WERI-Rb-1 (cell line): ENCODE results near the gene TREH.
"Not testable (repeated sequence)": the region's sequence is repeated elsewhere in the genome, so short reads cannot be mapped to it uniquely, and the experiment has no call there.

Experiments used
- DNase-seq: peaks from one replicate; pipeline ENCODE4 v3.0.0-alpha.2; 2020
- H3K27ac ChIP-seq: fragments of 250-450 bp; sonication (Bioruptor Pico); 2 replicates; pipeline ENCODE4 v1.5.1; 2020; ENCODE audit warnings: mild to moderate bottlenecking, moderate library complexity
- H3K27me3 ChIP-seq: fragments of 250-450 bp; sonication (Bioruptor Pico); 2 replicates; pipeline ENCODE4 v1.5.1; 2021; ENCODE audit warnings: mild to moderate bottlenecking, low read depth, moderate library complexity; ENCODE audit not compliant: insufficient read depth, severe bottlenecking
- H3K36me3 ChIP-seq: fragments of 250-450 bp; sonication (Bioruptor Pico); 2 replicates; pipeline ENCODE4 v1.5.1; 2020; ENCODE audit warnings: mild to moderate bottlenecking, moderate library complexity
- H3K4me3 ChIP-seq: 2 replicates; pipeline ENCODE4 v1.5.1; 2011; ENCODE audit warnings: low read depth, mild to moderate bottlenecking, control low read depth, low read length
- H3K9me3 ChIP-seq: fragments of 250-450 bp; sonication (Bioruptor Pico); 2 replicates; pipeline ENCODE4 v1.5.1; 2021; ENCODE audit warnings: mild to moderate bottlenecking, moderate library complexity; ENCODE audit not compliant: severe bottlenecking
- CTCF ChIP-seq: IDR thresholded peaks from 2 replicates; pipeline ENCODE4 v1.5.1; 2011; ENCODE audit warnings: low read depth, mild to moderate bottlenecking, control low read depth, inconsistent platforms, low read length

TREH gene

GRCh38 chr11:118682372-118682771 is 2.9 kb upstream of the TREH start:
- TF ChIP-seq CTCF = no peak
- H3K9me3 ChIP-seq = no peaks in the 10 kb centered on the region
- no peak for DNase-seq
- H3K27ac ChIP-seq = no peak overlapping the region
- H3K4me3 ChIP-seq = no peak overlapping the region
- no peaks in the 10 kb centered on the region for H3K27me3 ChIP-seq
- H3K36me3 ChIP-seq = no peaks in the 10 kb centered on the region

GRCh38 chr11:118678908-118679307 is 542 bp downstream of the TREH start:
- not testable (repeated sequence) for H3K27ac ChIP-seq

GRCh38 chr11:118677977-118678376 is 1.5 kb downstream of the TREH start:
- H3K4me3 ChIP-seq = no peak overlapping the region
- no peak overlapping the region for H3K27ac ChIP-seq
- TF ChIP-seq CTCF = no peak
- H3K27me3 ChIP-seq = no peaks in the 10 kb centered on the region
- no peaks in the 10 kb centered on the region for H3K36me3 ChIP-seq
- no peak for DNase-seq
- H3K9me3 ChIP-seq = peaks cover 9% of the 10 kb centered on the region

More at GRCh38 chr11:118678908-118679307, 542 bp downstream of the TREH start:
- not testable (repeated sequence) for H3K9me3 ChIP-seq, DNase-seq, H3K36me3 ChIP-seq, H3K4me3 ChIP-seq, H3K27me3 ChIP-seq

- Histone ChIP-seq H3K9me3 (peaks cover 23% of the 10 kb centered on the region), H3K36me3 (no peaks in the 10 kb centered on the region), H3K27ac (no peak overlapping the region), H3K4me3 (no peak overlapping the region), H3K27me3 (peaks cover 2% of the 10 kb centered on the region)
- no peak for DNase-seq
- no peak for TF ChIP-seq CTCF
Observed at GRCh38 chr11:118674082-118674435, 5.4 kb downstream of the TREH start.

- Histone ChIP-seq H3K27ac (no peak overlapping the region), H3K27me3 (peaks cover 2% of the 10 kb centered on the region), H3K36me3 (no peaks in the 10 kb centered on the region), H3K4me3 (no peak overlapping the region), H3K9me3 (peaks cover 23% of the 10 kb centered on the region)
- no peak for DNase-seq
- no peak for TF ChIP-seq CTCF
Observed at GRCh38 chr11:118673361-118674081, 5.9 kb downstream of the TREH start.

- Histone ChIP-seq H3K27ac (no peak overlapping the region), H3K36me3 (no peaks in the 10 kb centered on the region), H3K4me3 (no peak overlapping the region), H3K27me3 (peaks cover 2% of the 10 kb centered on the region), H3K9me3 (peaks cover 23% of the 10 kb centered on the region)
- no peak for TF ChIP-seq CTCF
- DNase-seq = no peak
Observed at GRCh38 chr11:118672846-118673245, 6.6 kb downstream of the TREH start.
